SK-N-SH treated with all-trans-retinoic acid at 6 μM for 48 hours (cell line): ENCODE measurements around the gene ATP4B.

Source experiments
- ATAC-seq: fragments of 200-7000 bp; cut with Tn5 transposase; 3 replicates; pipeline ENCODE4 v1.9.1; 2020; ENCODE audit warnings: mild to moderate bottlenecking, moderate library complexity
- ARNTL ChIP-seq: fragments of 450-650 bp; formaldehyde crosslinking; IDR thresholded peaks from 2 replicates; pipeline ENCODE4 v1.5.0; 2020; ENCODE audit warnings: low read depth, mild to moderate bottlenecking, moderate library complexity, borderline replicate concordance
- BACH2 ChIP-seq: fragments of 250-450 bp; sonication (Bioruptor Pico); IDR thresholded peaks from 2 replicates; pipeline ENCODE4 v1.9.0; 2021; ENCODE audit warnings: mild to moderate bottlenecking, borderline replicate concordance
- CREB5 ChIP-seq: fragments of 250-450 bp; sonication (Bioruptor Pico); IDR thresholded peaks from 2 replicates; pipeline ENCODE4 v1.5.1; 2020; ENCODE audit warnings: low read depth, mild to moderate bottlenecking, moderate library complexity
- CSDC2 ChIP-seq: fragments of 250-450 bp; sonication (Bioruptor Pico); IDR thresholded peaks from 2 replicates; pipeline ENCODE4 v1.5.0; 2020; ENCODE audit warnings: mild to moderate bottlenecking, moderate library complexity
- CSRNP3 ChIP-seq: fragments of 250-450 bp; sonication (Bioruptor Pico); IDR thresholded peaks from 2 replicates; pipeline ENCODE4 v1.5.1; 2021; ENCODE audit warnings: mild to moderate bottlenecking, moderate library complexity
- GLIS3 ChIP-seq: fragments of 250-450 bp; sonication (Bioruptor Pico); IDR thresholded peaks from 2 replicates; pipeline ENCODE4 v1.5.0; 2020; ENCODE audit warnings: mild to moderate bottlenecking, moderate library complexity
- PATZ1 ChIP-seq: fragments of 250-450 bp; sonication (Bioruptor Pico); IDR thresholded peaks from 2 replicates; pipeline ENCODE4 v1.8.0; 2020; ENCODE audit warnings: mild to moderate bottlenecking, moderate library complexity, borderline replicate concordance
- POU6F1 ChIP-seq: fragments of 250-450 bp; sonication (Bioruptor Pico); IDR thresholded peaks from 2 replicates; pipeline ENCODE4 v1.8.0; 2021; ENCODE audit warnings: low read depth, mild to moderate bottlenecking, moderate library complexity, borderline replicate concordance
- PPARA ChIP-seq: fragments of 250-450 bp; sonication (Bioruptor Pico); IDR thresholded peaks from 2 replicates; pipeline ENCODE4 v1.5.0; 2020; ENCODE audit warnings: mild to moderate bottlenecking, borderline replicate concordance
- RARB ChIP-seq: fragments of 250-450 bp; sonication (Bioruptor Pico); IDR thresholded peaks from 2 replicates; pipeline ENCODE4 v1.8.0; 2021; ENCODE audit warnings: mild to moderate bottlenecking, moderate library complexity
- SNAI2 ChIP-seq: fragments of 250-450 bp; sonication (Bioruptor Pico); IDR thresholded peaks from 2 replicates; pipeline ENCODE4 v1.5.0; 2020; ENCODE audit warnings: mild to moderate bottlenecking, moderate library complexity
- ZFP30 ChIP-seq: fragments of 450-650 bp; formaldehyde crosslinking; IDR thresholded peaks from 2 replicates; pipeline ENCODE4 v1.5.0; 2022; ENCODE audit warnings: mild to moderate bottlenecking, moderate library complexity
- ZNF565 ChIP-seq: fragments of 450-650 bp; formaldehyde crosslinking; conservative IDR thresholded peaks from 2 replicates; pipeline ENCODE4 v1.5.0; 2020; ENCODE audit warnings: low read depth, mild to moderate bottlenecking, moderate library complexity
- ZNF70 ChIP-seq: fragments of 450-650 bp; formaldehyde crosslinking; IDR thresholded peaks from 2 replicates; pipeline ENCODE4 v1.5.0; 2020; ENCODE audit warnings: mild to moderate bottlenecking, moderate library complexity

The ATP4B gene

GRCh38 chr13:113633485-113633873 lies 24.5 kb downstream of the ATP4B start (continued):
- TF ChIP-seq CREB5, result no peak

GRCh38 chr13:113632706-113633484 lies 25.1 kb downstream of the ATP4B start:
- no peak for TF ChIP-seq RARB (CRISPR knock-in tag)
- no peak for TF ChIP-seq ZNF565 (CRISPR knock-in tag)
- no peak for TF ChIP-seq PATZ1 (CRISPR knock-in tag)
- no peak for TF ChIP-seq CREB5
- TF ChIP-seq ARNTL (CRISPR knock-in tag), result no peak
- no peak for TF ChIP-seq CSRNP3 (CRISPR knock-in tag)
- TF ChIP-seq POU6F1 (CRISPR knock-in tag), result no peak
- no peak for TF ChIP-seq ZNF70 (CRISPR knock-in tag)
- no peak for TF ChIP-seq BACH2 (CRISPR knock-in tag)
- ATAC-seq, result no peak

GRCh38 chr13:113631341-113632095 lies 26.5 kb downstream of the ATP4B start:
- no peak for ATAC-seq
- TF ChIP-seq CSDC2 (no peak), CSRNP3 (CRISPR knock-in tag) (no peak), RARB (CRISPR knock-in tag) (no peak), ZFP30 (CRISPR knock-in tag) (no peak), PATZ1 (CRISPR knock-in tag) (no peak), GLIS3 (no peak), SNAI2 (CRISPR knock-in tag) (no peak), PPARA (no peak), ARNTL (CRISPR knock-in tag) (no peak)
